PFSK-1 (cell line): ENCODE measurements around the gene INSYN2B.

Source experiments
- POLR2AphosphoS5 ChIP-seq: IDR thresholded peaks from 2 replicates; pipeline ENCODE4 v1.6.1; 2012; ENCODE audit warnings: low read depth, mild to moderate bottlenecking, control low read depth, low read length, moderate library complexity
- SIN3A ChIP-seq: IDR thresholded peaks from 2 replicates; pipeline ENCODE4 v1.6.1; 2012; ENCODE audit warnings: mild to moderate bottlenecking, low read length, moderate library complexity, borderline replicate concordance; ENCODE audit not compliant: insufficient read depth

GRCh38 chr5:169992789-169993484 lies 12.6 kb upstream of the INSYN2B start:
- TF ChIP-seq SIN3A, result no peak
- no peak for TF ChIP-seq POLR2AphosphoS5
